ENCODE data around the gene EPOP.
A peak's percentile ranks its signal among the peaks of the same experiment; 100 is the strongest.

The EPOP gene

DNA sequence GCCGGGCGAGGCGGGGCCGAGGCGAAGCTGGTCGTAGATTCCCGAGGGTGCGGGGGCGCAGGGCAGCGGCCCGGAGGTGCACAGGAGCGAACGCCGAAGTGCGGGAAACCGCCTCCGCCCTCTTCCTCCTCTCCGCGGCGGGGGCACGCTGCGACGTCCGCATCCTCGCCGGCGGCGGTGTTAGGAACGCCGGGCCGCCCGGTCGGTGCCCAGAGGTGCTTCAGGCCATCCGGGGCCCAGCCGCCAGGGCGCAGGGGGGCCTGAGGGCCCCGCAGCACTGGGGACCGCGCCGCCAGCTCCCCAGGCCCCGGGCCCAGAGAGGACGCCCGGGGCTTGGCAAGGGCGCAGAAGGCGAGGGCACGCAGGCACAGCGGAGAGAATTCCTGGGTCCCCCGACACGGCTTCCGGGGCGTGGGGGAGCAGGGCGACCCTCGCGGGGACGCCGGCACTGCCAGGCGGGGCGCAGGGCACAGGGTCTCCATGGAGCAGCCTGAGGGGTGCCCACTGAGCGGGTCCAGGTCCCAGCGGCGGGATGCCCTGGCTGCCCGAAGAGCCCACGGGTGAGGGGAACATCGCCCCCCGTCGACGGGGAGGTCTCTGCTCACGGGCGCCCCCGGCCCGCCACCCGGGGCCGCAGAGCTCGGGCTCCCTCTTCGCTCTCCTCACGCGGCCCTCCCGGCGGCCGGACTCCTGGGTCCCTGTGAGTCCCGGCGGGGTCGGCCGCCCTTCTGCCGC, 576 bp downstream of the EPOP start:
- DNase-seq (ENCODE audit: low read depth) = no peak

GRCh38 chr17:38673707-38674013, 1.1 kb downstream of the EPOP start:
- DNase-seq (ENCODE audit: low read depth) = no peak

GRCh38 chr17:38672788-38673706, 1.7 kb downstream of the EPOP start:
- DNase-seq (ENCODE audit: low read depth) = no peak

- DNase-seq (ENCODE audit: low read depth) = no peak
Measured at GRCh38 chr17:38671939-38672720, 2.6 kb downstream of the EPOP start.

DNA sequence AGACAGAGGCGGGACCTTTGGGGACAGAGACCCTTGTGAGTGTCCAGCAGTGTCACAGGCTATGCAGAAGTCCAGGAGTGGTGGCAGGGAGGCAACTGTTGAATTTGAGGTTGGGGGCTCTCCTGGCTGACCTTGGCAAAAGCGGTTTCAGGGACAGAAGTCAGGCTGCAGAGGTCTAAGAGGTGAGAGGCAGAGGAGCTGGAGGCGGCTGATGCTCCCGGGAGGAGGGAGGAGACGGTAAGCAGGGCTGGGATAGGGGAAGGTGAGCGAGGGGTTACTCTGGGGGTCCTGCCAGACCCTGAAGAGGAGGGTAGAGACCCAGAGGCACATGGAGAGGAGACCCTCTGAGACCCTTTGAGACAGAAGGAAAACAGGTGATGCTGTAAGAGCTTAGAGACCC, 5.2 kb downstream of the EPOP start:
- no peak for DNase-seq (ENCODE audit: low read depth)

DNA sequence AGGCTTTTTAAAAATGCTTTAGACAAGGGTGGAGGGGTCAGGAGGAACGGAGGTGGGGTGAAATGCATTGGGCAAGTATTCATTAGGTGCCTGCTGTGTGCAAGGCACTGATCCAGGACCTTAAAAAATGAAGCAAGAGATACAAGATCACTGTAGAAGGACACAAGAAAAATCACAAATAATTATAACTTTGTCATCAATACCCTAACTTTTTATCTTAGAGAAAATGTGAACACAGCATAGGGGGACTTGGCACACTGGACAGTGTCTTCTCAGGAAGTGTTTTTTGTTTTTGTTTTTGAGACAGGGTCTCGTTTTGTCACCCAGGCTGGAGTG, 7.0 kb downstream of the EPOP start:
- no peak for DNase-seq (ENCODE audit: low read depth)

DNA sequence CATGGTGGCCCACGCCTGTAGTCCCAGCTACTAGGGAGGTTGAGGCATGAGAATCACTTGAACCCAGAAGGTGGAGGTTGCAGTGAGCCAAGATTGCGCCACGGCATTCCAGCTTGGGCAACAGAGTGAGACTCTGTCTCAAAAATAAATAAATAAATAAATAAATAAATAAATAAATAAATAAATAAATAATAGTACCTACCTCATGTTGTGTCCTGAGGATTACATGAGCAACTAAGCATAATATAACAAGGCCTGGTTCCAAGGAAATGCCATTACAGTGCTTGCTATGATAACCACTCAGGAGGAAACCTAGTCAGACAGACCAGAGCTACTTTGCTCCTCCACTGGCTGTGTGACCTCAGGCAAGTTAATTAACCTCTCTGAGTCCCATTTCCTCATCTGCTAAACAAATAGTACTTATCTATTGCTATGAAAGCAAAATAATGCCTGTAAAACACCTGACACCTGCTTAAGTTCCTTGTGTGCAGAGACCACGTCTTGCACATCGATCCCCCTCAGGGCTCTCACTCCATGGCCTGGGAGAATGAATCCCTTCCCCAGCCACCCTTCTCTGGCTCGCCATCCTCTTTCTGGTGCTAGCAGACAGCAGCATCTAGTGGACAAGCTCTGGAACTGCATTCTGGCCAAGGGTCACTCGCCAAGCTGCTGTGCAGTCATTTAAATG, 7.5 kb downstream of the EPOP start:
- no peak for DNase-seq (ENCODE audit: low read depth)

DNA sequence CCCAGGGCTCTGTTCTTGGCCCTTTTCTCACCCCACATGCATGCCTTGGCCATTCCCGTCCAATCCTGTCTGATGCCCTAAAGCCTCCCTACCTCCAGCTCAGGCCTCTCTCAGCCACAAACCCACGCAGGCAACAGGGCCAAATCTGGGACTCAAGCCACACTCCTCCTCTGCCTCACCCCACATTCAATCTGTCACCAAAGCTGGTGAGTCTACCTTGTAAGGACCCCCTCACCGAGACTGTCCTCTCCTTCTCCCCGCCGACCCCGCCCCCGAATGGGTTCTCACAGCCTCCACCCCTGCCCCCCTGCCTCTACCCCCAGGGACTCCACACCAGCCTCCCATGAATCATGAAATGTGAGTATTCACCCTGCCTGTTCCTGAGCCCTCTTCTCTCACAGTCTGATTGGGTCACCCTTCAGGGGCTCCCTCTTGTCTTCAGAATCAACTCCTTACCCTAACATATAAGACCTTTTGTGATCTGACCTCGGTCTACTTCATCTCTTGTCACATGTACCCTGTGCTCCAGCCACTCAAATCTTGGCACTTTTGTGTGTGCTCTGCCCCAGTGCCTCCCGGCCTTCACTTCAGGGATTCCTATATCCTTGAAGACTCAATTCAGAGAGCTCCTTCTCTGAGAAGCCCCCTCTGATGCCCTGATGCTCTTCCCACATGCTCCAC, 10.7 kb downstream of the EPOP start:
- DNase-seq (ENCODE audit: low read depth) = no peak

DNA sequence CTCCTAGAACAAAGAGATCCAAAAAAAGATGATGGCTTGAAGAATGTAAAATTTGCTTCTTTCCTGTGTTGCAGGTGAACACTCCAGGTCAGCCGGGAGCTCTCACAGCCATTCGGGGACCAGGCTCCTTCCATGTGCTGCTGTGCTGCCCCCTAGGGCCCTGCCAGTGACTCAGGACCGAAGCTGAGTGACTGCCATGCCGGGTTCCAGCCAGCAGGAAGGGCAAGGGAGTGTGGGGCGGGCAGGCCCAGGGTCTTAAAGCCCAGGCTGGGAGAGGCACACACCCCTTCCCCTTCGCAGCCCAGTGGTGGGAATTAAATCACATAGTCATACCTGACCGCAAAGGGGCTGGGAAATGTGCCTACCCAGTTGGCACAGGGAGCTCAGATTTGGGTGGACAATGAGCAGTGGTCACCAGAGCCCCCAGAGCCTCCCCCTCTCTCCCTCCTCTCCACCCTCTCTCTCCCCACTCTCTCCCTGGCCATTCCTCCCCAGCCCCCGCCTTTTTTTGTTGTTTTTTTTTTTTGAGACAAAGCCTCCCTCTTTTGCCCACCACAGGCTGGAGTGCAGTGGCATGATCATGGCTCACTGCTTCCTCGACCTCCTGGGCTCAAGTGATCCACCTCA, 11.5 kb downstream of the EPOP start:
- peak; percentile 40 for DNase-seq (ENCODE audit: low read depth)

- DNase-seq (ENCODE audit: low read depth) = no peak
Measured at GRCh38 chr17:38660097-38661025, 14.4 kb downstream of the EPOP start.

GRCh38 chr17:38659415-38659814, 15.3 kb downstream of the EPOP start:
- DNase-seq (ENCODE audit: low read depth) = no peak

DNA sequence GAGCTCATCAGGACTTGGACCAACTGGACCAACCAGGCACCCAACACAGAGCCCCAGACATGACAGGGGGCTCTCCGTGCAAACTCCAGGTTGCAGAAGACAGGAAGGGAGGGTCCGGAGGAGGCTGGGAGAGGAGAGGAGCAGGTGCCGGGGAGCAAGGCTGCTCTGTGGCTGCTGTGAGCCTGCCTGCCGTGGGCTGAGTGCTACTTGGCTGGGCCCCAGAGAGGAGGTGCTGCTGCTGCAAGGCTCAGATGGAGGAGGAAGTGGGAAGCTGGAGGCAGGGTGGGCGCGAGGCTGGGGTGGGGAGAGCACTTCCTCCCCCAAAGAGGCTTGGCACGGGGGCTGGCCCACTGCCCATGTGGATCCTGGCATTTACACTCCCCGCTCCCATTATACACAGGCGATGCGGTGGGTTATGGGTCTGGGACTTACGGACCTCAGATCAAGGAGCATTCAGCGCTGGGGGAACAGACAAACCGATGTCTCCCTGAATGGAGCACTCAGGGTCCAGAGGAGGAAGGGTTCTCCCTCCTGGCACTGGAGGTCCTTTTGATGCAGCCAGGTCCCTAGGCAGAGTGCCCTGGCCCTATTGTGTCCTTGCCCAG, 15.9 kb downstream of the EPOP start:
- no peak for DNase-seq (ENCODE audit: low read depth)

DNA sequence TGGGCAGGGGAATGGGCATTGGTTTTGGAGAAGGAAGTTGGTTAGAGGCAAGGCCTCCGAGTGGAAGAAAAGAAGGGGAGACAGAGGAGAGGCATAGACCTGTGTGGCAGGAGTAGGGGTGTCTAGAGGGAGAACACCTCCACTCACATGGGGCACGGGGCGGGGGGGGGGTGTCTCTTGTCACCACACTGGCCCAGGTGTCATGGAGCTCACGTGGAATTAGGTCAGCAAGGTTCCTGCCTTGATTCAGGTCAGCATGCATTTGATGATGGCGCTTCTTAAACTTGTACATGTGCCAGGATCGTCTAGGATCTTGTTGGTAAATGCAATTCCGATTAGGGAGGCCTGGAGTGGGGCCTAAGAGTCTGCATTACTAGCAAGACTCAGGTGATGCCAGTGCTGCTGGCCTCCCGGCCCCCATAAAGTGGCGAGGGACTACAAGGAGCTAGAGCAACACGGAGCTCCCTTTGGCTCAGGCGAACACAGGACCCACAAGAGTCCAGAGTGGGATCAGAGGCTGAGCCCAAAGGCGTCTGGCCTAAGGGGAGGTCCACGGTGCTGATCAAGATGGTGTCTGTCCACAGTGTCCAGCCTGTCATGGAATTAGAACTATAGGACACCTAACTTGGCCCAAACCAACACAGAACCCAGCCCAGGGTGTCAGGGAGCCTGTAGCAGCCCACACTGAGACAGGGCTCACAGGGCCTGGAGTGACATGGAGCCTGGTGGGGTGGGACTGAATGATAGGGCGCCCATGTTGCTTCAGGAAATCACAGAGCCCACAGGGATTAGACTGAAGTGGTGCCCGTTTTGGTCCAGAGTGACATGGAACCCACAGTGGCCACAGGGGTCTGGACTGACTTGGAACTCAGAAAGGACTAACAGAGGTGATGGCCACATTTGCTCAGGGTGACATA, 16.7 kb downstream of the EPOP start:
- DNase-seq (ENCODE audit: low read depth) = no peak

GRCh38 chr17:38656959-38657823, 17.6 kb downstream of the EPOP start:
- no peak for DNase-seq (ENCODE audit: low read depth)

- DNase-seq (ENCODE audit: low read depth) = no peak
Measured at GRCh38 chr17:38654411-38655398, 20.1 kb downstream of the EPOP start.

GRCh38 chr17:38653679-38654078, 21.1 kb downstream of the EPOP start:
- DNase-seq (ENCODE audit: low read depth) = no peak

Measured in stimulated activated CD8-positive, alpha-beta memory T cell treated with anti-CD3 and anti-CD28 coated beads, Interleukin-4, amount 100 ng/mL, for 24 hours (primary cell).